Brain microvascular endothelial cell (primary cell): ENCODE measurements around the gene RWDD4.

Source experiments
- DNase-seq: peaks from one replicate; pipeline ENCODE4 v3.0.0-alpha.2; 2020
- H3K27ac ChIP-seq: fragments of 250-450 bp; sonication (Bioruptor Pico); 2 replicates; pipeline ENCODE4 v1.5.1; 2020; ENCODE audit warnings: mild to moderate bottlenecking, moderate library complexity
- H3K27me3 ChIP-seq: fragments of 250-450 bp; sonication (Bioruptor Pico); replicated peaks from 2 replicates; pipeline ENCODE4 v1.5.1; 2020; ENCODE audit warnings: mild to moderate bottlenecking
- H3K36me3 ChIP-seq: fragments of 250-450 bp; sonication (Bioruptor Pico); replicated peaks from 2 replicates; pipeline ENCODE4 v1.5.1; 2020; ENCODE audit warnings: mild to moderate bottlenecking
- H3K4me3 ChIP-seq: 2 replicates; pipeline ENCODE4 v1.5.1; 2011; ENCODE audit warnings: low read depth, mild to moderate bottlenecking, control low read depth, low read length, moderate library complexity
- in situ Hi-C: cut with HindIII; loops from 2 replicates; pipeline ENCODE4 v1.10.0; 2017; ENCODE audit warnings: low sequenced_read_pairs, low pct_ligation_motif_present
- TF ChIP-seq, protein P1 (sequence below): IDR thresholded peaks from 2 replicates; pipeline ENCODE4 v1.5.1; 2011; ENCODE audit warnings: low read depth, mild to moderate bottlenecking, moderate library complexity, low read length, control low read depth, inconsistent platforms; ENCODE audit errors: missing control alignments

RWDD4 gene

DNA sequence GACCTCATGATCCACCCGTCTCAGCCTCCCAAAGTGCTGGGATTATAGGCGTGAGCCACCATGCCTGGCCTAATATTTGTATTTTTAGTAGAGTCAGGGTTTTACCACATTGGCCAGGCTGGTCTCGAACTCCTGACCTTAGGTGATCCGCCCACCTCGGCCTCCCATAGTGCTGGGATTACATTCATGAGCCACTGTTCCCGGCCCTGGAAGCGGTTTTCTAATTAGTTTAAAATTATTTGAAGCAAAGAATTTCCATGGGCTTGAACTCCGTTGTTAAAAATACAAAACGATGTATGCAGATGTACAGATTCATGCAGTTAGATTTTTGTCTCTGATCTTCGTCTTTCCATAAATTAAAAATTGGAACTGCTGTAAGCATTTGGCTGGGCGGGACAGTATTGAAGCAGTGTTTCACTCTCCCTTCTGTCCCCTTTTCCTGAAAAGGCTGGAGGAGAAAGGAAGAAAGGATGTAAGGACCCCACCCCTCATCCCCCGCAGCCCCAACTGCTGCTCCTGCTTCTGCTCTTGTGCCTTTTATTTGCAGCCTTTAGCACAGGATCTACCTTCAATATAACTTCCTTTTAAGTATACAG is 12.1 kb upstream of the RWDD4 start:
- H3K27me3 ChIP-seq: no peaks in the 10 kb centered on the region
- no peak overlapping the region for H3K4me3 ChIP-seq
- peaks cover 22% of the 10 kb centered on the region for H3K36me3 ChIP-seq
- DNase-seq: no peak
- TF ChIP-seq, protein P1, sequence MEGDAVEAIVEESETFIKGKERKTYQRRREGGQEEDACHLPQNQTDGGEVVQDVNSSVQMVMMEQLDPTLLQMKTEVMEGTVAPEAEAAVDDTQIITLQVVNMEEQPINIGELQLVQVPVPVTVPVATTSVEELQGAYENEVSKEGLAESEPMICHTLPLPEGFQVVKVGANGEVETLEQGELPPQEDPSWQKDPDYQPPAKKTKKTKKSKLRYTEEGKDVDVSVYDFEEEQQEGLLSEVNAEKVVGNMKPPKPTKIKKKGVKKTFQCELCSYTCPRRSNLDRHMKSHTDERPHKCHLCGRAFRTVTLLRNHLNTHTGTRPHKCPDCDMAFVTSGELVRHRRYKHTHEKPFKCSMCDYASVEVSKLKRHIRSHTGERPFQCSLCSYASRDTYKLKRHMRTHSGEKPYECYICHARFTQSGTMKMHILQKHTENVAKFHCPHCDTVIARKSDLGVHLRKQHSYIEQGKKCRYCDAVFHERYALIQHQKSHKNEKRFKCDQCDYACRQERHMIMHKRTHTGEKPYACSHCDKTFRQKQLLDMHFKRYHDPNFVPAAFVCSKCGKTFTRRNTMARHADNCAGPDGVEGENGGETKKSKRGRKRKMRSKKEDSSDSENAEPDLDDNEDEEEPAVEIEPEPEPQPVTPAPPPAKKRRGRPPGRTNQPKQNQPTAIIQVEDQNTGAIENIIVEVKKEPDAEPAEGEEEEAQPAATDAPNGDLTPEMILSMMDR: no peak
- H3K27ac ChIP-seq: no peak overlapping the region
- in situ Hi-C loops: no loop called here

DNA sequence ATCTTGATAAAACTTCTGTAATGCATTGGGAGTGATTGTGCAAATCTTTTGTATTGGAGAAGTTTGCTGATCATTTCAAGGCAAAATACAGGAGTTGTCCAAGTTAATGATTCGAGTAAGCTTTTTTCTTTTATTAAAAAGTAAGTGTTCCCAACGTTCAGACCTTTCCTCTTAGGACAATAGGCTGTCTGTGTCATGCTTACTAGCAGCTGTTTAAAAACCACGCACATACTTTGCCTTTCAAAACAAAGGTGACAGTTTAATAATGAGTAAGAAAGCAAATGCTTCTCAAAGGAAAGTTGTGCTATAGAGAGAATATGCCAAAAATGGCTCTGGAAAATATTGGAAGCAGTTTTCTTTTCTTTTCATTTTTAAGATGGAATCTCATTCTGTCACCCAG is 11.3 kb upstream of the RWDD4 start:
- Histone ChIP-seq H3K27me3 (no peaks in the 10 kb centered on the region), H3K36me3 (peaks cover 26% of the 10 kb centered on the region), H3K4me3 (no peak overlapping the region), H3K27ac (no peak overlapping the region)
- no peak for DNase-seq
- in situ Hi-C loops: no loop called here
- TF ChIP-seq, protein P1: no peak

DNA sequence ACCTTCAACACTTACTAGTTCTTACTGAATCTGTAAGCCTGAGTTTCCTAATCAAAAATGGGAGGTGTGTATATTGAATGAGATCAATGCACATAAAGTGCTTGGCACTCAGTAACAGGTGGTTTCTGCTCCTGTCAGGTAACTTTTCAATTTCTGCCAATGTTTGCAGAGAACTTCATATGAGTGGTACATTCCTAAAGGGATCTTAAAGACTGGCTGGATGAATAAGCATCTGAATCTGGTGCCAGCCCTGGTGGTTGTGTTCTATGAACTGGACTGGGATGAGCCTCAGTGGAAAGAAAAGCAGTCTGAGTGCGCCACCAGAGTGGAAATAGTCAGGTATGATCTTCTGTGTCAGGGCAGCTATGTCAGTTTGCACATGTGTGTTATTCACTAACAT is 7.1 kb upstream of the RWDD4 start:
- Histone ChIP-seq H3K27ac (no peak overlapping the region), H3K4me3 (no peak overlapping the region), H3K36me3 (peaks cover 26% of the 10 kb centered on the region), H3K27me3 (no peaks in the 10 kb centered on the region)
- TF ChIP-seq, protein P1: no peak
- in situ Hi-C loops: no loop called here
- DNase-seq: no peak

DNA sequence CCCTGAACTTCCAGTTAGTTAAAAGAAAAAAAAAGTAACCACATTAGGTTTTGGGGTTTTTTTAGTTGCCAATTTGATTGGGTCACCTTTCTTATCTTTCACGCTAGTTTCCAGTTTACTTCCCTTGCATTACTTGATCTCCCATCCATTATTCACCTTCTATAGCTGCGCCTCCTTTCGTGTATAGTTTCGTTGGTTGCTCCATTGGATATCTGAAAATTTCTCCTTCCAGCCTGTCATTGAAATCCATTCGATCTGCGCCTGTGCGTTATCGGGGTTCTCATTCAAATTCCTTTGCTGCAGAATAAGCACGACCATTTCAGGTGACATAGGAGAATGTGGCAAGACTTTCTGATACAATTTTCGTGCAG is 872 bp upstream of the RWDD4 start:
- DNase-seq: no peak
- in situ Hi-C loops: no loop called here

DNA sequence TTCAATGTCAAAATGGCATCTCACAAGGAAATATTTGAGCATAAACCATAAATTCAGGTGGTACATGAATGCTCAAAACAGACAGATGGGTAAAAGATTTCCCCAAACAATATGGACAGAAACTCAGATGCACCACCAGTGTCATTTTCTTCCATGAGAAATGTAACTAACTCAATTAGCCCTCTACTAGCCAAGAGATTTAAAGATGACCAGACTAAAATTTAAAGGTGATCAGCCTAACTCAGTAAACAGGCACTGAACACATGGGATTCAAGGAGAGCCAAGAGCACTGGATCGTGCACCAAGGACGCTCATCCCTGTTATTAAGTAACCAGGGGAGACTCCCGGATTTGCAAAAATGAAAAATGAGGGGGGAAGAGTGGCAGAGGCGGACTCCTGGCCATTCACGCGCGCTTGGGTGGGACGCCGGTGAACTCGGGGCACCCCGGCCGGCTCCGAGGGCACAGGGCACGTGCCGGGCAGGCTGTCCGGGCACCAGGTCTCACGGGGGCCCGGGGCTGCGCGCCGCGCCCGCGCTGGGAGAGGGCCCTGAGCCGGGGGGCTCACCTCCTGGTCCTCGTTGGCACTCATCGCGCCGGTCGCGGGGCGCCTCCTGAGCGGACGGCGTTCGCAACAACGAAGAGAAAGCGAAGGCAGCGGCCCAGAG is 490 bp downstream of the RWDD4 start:
- TF ChIP-seq, protein P1: no peak
- H3K36me3 ChIP-seq: no peaks in the 10 kb centered on the region
- H3K4me3 ChIP-seq: peak overlapping the region; percentile 70
- H3K27me3 ChIP-seq: no peaks in the 10 kb centered on the region
- DNase-seq: no peak
- H3K27ac ChIP-seq: peak overlapping the region; percentile 87
- in situ Hi-C loops: no loop called here

More for the DNA sequence above, 872 bp upstream of the RWDD4 start:
- peak overlapping the region; percentile 87 for H3K27ac ChIP-seq
- H3K36me3 ChIP-seq: no peaks in the 10 kb centered on the region
- peak overlapping the region; percentile 63 for H3K4me3 ChIP-seq
- H3K27me3 ChIP-seq: no peaks in the 10 kb centered on the region
- TF ChIP-seq, protein P1: no peak
